ENCODE results near the gene KCNG2.

Gene KCNG2

GRCh38 chr18:79819064-79819967 lies 21.6 kb downstream of the KCNG2 start:
- no peak for DNase-seq (ENCODE audit: low read depth in 2 of 2)

DNA sequence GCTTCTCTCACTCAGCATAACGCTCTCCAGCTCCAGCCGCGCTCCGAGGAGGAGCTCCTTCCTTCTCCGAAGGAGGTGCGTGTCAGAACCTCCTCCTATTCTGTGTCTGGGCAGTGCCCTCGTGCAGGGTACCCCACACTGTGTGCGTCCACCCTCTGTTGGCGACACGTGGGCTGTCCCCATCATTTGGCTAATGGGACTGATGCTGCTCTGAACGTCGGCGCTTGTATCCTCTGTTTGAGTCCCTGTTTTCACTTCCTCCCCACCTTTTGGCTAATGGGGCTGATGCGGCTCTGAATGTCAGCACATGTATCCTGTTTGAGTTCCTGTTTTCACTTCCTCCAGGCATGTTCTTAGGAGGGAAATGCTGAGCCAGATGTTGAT lies 22.2 kb downstream of the KCNG2 start:
- DNase-seq (ENCODE audit: low read depth in 2 of 2), result no peak

- DNase-seq (ENCODE audit: low read depth in 2 of 2), result no peak
Measured at GRCh38 chr18:79823120-79823519, 25.4 kb downstream of the KCNG2 start.

- no peak for DNase-seq (ENCODE audit: low read depth in 2 of 2)
Measured at GRCh38 chr18:79825913-79826312, 28.2 kb downstream of the KCNG2 start.

- no peak for DNase-seq (ENCODE audit: low read depth in 2 of 2)
Measured at GRCh38 chr18:79826966-79827365, 29.2 kb downstream of the KCNG2 start.

DNA sequence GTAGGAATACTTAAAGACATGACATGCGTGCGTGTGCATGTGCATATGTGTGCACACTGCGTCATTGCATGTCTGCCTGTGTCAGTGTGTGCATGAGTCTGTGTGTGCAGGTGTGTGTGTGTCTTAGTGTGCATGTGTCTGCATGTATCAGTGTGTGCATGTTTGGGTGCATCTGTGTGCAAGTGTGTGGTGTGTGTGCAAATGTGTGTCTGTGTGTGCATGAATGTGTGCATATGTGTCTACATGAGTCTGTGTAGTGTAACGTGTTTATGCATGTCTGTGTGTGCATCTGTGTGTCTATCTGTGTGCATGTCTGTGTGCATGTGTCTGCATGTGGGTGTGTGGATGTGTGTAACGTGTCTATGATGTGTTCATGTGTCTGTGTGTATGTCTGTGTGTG lies 30.5 kb downstream of the KCNG2 start:
- no peak for DNase-seq (ENCODE audit: low read depth in 2 of 2)

DNA sequence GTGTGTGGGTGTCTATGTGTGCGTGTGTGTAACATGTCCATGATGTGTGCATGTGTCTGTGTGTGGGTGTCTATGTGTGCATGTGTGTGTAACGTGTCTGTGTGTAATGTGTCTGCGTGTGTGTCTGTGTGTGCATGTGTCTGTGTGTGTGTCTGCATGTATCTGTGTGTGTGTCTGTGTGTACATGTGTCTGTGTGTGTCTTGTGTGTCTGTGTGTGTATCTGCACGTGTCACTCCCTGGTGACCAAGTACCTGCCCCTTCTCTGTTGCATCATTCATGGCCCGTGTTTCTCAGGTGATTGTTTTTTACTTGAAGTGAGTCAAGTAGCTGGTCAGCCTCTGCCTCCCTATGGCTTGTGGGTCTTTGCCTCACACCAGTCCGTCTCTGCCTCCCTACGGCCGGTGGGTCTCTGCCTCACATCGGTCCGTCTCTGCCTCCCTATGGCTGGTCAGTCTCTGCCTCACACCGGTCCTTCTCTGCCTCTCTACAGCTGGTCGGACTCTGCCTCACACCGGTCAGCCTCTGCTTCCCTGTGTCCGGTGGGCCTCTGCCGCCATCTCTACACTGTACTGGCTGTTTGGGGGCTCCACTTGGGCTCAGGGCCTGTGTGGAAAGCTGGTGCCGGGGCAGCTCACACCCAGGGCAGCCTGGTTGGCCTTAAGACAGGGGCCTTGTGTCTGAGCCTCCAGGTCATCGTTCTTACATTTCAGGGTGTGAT lies 31.6 kb downstream of the KCNG2 start:
- DNase-seq (ENCODE audit: low read depth in 2 of 2), result no peak

GRCh38 chr18:79832169-79832568 lies 34.4 kb downstream of the KCNG2 start:
- DNase-seq (ENCODE audit: low read depth in 2 of 2), result no peak

DNA sequence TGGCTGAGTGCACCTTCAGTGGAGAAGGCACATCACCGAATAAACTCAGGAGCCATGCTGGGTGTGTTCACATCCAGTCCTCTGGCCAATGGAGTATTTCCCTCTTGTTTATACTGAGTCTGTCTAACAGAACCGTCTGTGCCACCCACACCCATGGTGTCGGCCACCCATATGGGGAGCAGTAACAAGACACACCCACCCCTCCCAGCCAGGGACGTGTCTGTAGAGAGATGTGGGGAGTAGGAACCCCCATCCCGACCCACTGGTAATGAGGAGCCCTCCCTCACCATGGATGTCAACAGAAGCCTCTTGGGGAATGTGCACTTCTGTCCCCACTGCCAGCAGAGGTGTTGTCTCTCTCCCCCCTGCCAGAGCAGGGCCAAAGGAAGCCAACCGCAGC lies 37.1 kb downstream of the KCNG2 start:
- DNase-seq (ENCODE audit: low read depth in 2 of 2), result no peak

DNA sequence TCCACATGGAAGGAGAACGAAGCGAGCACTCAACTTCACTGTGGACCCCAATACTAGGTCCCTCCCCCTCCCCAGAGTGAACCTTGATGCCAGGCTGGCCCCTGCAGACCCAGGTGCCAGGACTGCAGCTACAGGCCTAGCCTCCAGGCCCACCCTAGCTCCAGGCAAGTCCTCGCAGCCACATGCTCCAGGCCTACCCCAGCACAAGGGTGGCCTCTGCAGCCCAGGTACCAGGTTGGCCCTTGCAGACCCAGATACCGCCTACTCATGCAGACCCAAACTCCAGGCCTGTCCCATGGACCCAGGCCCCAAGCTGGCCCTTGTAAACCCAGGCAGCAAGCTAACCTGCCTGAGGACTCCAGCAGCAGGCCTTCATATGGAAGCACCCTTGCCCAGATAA lies 44.2 kb downstream of the KCNG2 start:
- no peak for DNase-seq (ENCODE audit: low read depth in 2 of 2)

GRCh38 chr18:79844999-79845563 lies 47.3 kb downstream of the KCNG2 start:
- DNase-seq (ENCODE audit: low read depth in 2 of 2), result no peak

GRCh38 chr18:79846936-79847557 lies 49.3 kb downstream of the KCNG2 start:
- DNase-seq (ENCODE audit: low read depth in 2 of 2), result no peak

GRCh38 chr18:79847606-79848293 lies 50.0 kb downstream of the KCNG2 start:
- DNase-seq (ENCODE audit: low read depth in 2 of 2), result no peak

GRCh38 chr18:79848294-79848578 lies 50.5 kb downstream of the KCNG2 start:
- DNase-seq (ENCODE audit: low read depth in 2 of 2), result no peak

- no peak for DNase-seq (ENCODE audit: low read depth in 2 of 2)
Measured at GRCh38 chr18:79848579-79849327, 51.0 kb downstream of the KCNG2 start.

GRCh38 chr18:79849328-79850207 lies 51.8 kb downstream of the KCNG2 start:
- no peak for DNase-seq (ENCODE audit: low read depth in 2 of 2)

GRCh38 chr18:79850731-79851130 lies 53.0 kb downstream of the KCNG2 start:
- DNase-seq (ENCODE audit: low read depth in 2 of 2), result no peak

GRCh38 chr18:79851489-79851888 lies 53.8 kb downstream of the KCNG2 start:
- DNase-seq (ENCODE audit: low read depth in 2 of 2), result no peak

DNA sequence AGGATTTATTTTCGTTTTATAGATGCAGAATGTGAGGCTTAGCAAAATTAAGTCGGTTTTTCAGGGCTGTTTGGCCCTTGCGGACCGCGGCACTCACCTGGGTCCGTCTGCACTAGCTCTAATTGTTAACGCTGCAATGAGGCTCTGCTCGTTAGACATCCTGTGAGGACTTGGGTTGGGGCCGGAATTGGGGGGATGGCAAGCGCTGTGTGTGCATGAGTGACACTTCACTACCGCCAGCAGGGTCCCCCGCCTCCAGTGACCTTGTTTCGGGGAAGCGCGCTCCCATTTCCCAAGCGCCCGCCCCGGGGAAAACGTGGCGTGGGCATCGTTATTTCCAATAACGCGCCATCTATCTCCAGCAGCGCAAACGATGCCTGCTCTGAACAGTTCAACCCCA lies 54.2 kb downstream of the KCNG2 start:
- DNase-seq (ENCODE audit: low read depth in 2 of 2), result no peak
